Activated CD8-positive, alpha-beta memory T cell treated with anti-CD3 and anti-CD28 coated beads, Interleukin-2, amount 10 ng/mL, durations not matched to agents 7 days and 5 days (primary cell): ENCODE measurements around the gene ARID1B. TPM values are rescaled to one million over a fixed set of nuclear protein-coding genes. Genes with fewer than 3 reads are reported as not detected.
A peak's percentile ranks its signal among the peaks of the same experiment; 100 is the strongest.
"Not testable (repeated sequence)": the region's sequence is repeated elsewhere in the genome, so short reads cannot be mapped to it uniquely, and the experiment has no call there.

ENCODE experiments used
- ATAC-seq: fragments of 150-1000 bp; cut with Tn5 transposase; one replicate; pipeline ENCODE4 v1.10.0; 2021; ENCODE audit warnings: moderate library complexity
- CTCF ChIA-PET: fragments of 350-600 bp; sonication (Branson Sonifier 250); formaldehyde crosslinking; loops from one replicate; lab custom pipeline; 2021; ENCODE audit warnings: antibody characterized with exemption; lab: Charles Lee
- DNase-seq: peaks from one replicate; pipeline ENCODE4 v3.0.0-alpha.2; 2020
- H3K27ac Mint-ChIP-seq: one replicate; pipeline ENCODE4 v1.8.0; 2021; ENCODE audit warnings: mild to moderate bottlenecking, mixed read lengths
- H3K27me3 Mint-ChIP-seq: one replicate; pipeline ENCODE4 v1.8.0; 2021; ENCODE audit warnings: mixed read lengths
- H3K36me3 Mint-ChIP-seq: one replicate; pipeline ENCODE4 v1.8.0; 2021; ENCODE audit warnings: mild to moderate bottlenecking, mixed read lengths
- H3K4me1 Mint-ChIP-seq: one replicate; pipeline ENCODE4 v1.8.0; 2021; ENCODE audit warnings: mixed read lengths
- H3K4me3 Mint-ChIP-seq: one replicate; pipeline ENCODE4 v1.8.0; 2021; ENCODE audit warnings: mild to moderate bottlenecking, moderate library complexity, mixed read lengths
- H3K9me3 Mint-ChIP-seq: one replicate; pipeline ENCODE4 v1.8.0; 2022; ENCODE audit warnings: low read depth, mixed read lengths
- total RNA-seq, 2 experiments: library from RNA; stranded (reverse); gene quantifications; one replicate each; pipeline ENCODE4 v1.2.3, GENCODE V29; 2021

The ARID1B gene
- total RNA-seq, 2 experiments from 2014 or later, result 59.5 to 81.5 TPM

GRCh38 chr6:156933201-156934068 lies 156.3 kb downstream of the ARID1B start:
- H3K27ac Mint-ChIP-seq, result no peak overlapping the region
- H3K36me3 Mint-ChIP-seq, result peaks cover 11% of the 10 kb centered on the region
- H3K4me1 Mint-ChIP-seq, result peaks cover 20% of the 10 kb centered on the region
- no peaks in the 10 kb centered on the region for H3K27me3 Mint-ChIP-seq
- no peak overlapping the region for H3K4me3 Mint-ChIP-seq
- CTCF ChIA-PET, result interaction anchor here (0.7 kb wide), 1 partner anchor 10 kb away, joined by 3 read pairs; no protein-coding TSS in a partner anchor
- ATAC-seq, result no peak
- no peak for DNase-seq
- H3K9me3 Mint-ChIP-seq, result no peaks in the 10 kb centered on the region

GRCh38 chr6:156934069-156934460 lies 156.9 kb downstream of the ARID1B start:
- Mint-ChIP-seq H3K36me3 (peaks cover 11% of the 10 kb centered on the region), H3K27ac (no peak overlapping the region), H3K27me3 (no peaks in the 10 kb centered on the region), H3K4me1 (peaks cover 17% of the 10 kb centered on the region), H3K4me3 (no peak overlapping the region), H3K9me3 (no peaks in the 10 kb centered on the region)
- ATAC-seq (no peak), DNase-seq (no peak)
- CTCF ChIA-PET, result interaction anchor here (0.7 kb wide), 1 partner anchor 10 kb away, joined by 3 read pairs; no protein-coding TSS in a partner anchor

- H3K27me3 Mint-ChIP-seq, result no peaks in the 10 kb centered on the region
- CTCF ChIA-PET, result interaction anchor here (1.2 kb wide), 1 partner anchor 12 kb away, joined by 3 read pairs; no protein-coding TSS in a partner anchor
- peaks cover 7% of the 10 kb centered on the region for H3K36me3 Mint-ChIP-seq
- peaks cover 15% of the 10 kb centered on the region for H3K4me1 Mint-ChIP-seq
- H3K27ac Mint-ChIP-seq, result no peak overlapping the region
- DNase-seq (no peak), ATAC-seq (no peak)
- no peak overlapping the region for H3K4me3 Mint-ChIP-seq
- H3K9me3 Mint-ChIP-seq, result no peaks in the 10 kb centered on the region
Observed at GRCh38 chr6:156935000-156935399, 157.8 kb downstream of the ARID1B start.

- Mint-ChIP-seq H3K27ac (no peak overlapping the region), H3K4me1 (peaks cover 3% of the 10 kb centered on the region), H3K9me3 (no peaks in the 10 kb centered on the region), H3K4me3 (no peak overlapping the region), H3K36me3 (peaks cover 7% of the 10 kb centered on the region), H3K27me3 (no peaks in the 10 kb centered on the region)
- no peak for DNase-seq
- CTCF ChIA-PET, result no interaction called here
- no peak for ATAC-seq
Observed at GRCh38 chr6:156938143-156938542, 161.0 kb downstream of the ARID1B start.

GRCh38 chr6:156940221-156940620 lies 163.0 kb downstream of the ARID1B start:
- H3K4me3 Mint-ChIP-seq, result no peak overlapping the region
- H3K4me1 Mint-ChIP-seq, result peaks cover 7% of the 10 kb centered on the region
- CTCF ChIA-PET, result no interaction called here
- H3K27me3 Mint-ChIP-seq, result no peaks in the 10 kb centered on the region
- ATAC-seq (no peak), DNase-seq (no peak)
- H3K27ac Mint-ChIP-seq, result no peak overlapping the region
- H3K9me3 Mint-ChIP-seq, result no peaks in the 10 kb centered on the region
- H3K36me3 Mint-ChIP-seq, result peaks cover 6% of the 10 kb centered on the region

GRCh38 chr6:156942266-156942665 lies 165.1 kb downstream of the ARID1B start:
- H3K27me3 Mint-ChIP-seq, result no peaks in the 10 kb centered on the region
- no peaks in the 10 kb centered on the region for H3K9me3 Mint-ChIP-seq
- H3K4me3 Mint-ChIP-seq, result no peak overlapping the region
- H3K4me1 Mint-ChIP-seq, result peaks cover 7% of the 10 kb centered on the region
- DNase-seq (peak; percentile 64), ATAC-seq (peak; percentile 76)
- CTCF ChIA-PET, result interaction anchor here (1.0 to 2.7 kb wide), 6 partner anchors 10 to 245 kb away, joined by 3 to 9 read pairs (median 4); no protein-coding TSS in a partner anchor
- no peaks in the 10 kb centered on the region for H3K36me3 Mint-ChIP-seq
- no peak overlapping the region for H3K27ac Mint-ChIP-seq

GRCh38 chr6:156943166-156943565 lies 166.0 kb downstream of the ARID1B start:
- H3K36me3 Mint-ChIP-seq, result no peaks in the 10 kb centered on the region
- H3K27ac Mint-ChIP-seq, result no peak overlapping the region
- H3K4me1 Mint-ChIP-seq, result peaks cover 6% of the 10 kb centered on the region
- H3K9me3 Mint-ChIP-seq, result no peaks in the 10 kb centered on the region
- no peaks in the 10 kb centered on the region for H3K27me3 Mint-ChIP-seq
- H3K4me3 Mint-ChIP-seq, result no peak overlapping the region
- no peak for ATAC-seq
- CTCF ChIA-PET, result interaction anchor here (1.0 to 2.7 kb wide), 5 partner anchors 10 to 331 kb away, joined by 3 to 9 read pairs (median 5); no protein-coding TSS in a partner anchor
- DNase-seq, result no peak

- no peak overlapping the region for H3K4me3 Mint-ChIP-seq
- no peak for ATAC-seq
- no peaks in the 10 kb centered on the region for H3K9me3 Mint-ChIP-seq
- CTCF ChIA-PET, result interaction anchor here (1.0 to 1.3 kb wide), 2 partner anchors 22 to 330 kb away, joined by 3 read pairs; no protein-coding TSS in a partner anchor
- no peak overlapping the region for H3K27ac Mint-ChIP-seq
- no peaks in the 10 kb centered on the region for H3K27me3 Mint-ChIP-seq
- DNase-seq, result no peak
- peaks cover 6% of the 10 kb centered on the region for H3K4me1 Mint-ChIP-seq
- no peaks in the 10 kb centered on the region for H3K36me3 Mint-ChIP-seq
Observed at GRCh38 chr6:156943816-156944215, 166.6 kb downstream of the ARID1B start.

- Mint-ChIP-seq H3K27me3 (no peaks in the 10 kb centered on the region), H3K4me3 (no peak overlapping the region), H3K27ac (no peak overlapping the region), H3K4me1 (peaks cover 8% of the 10 kb centered on the region), H3K36me3 (no peaks in the 10 kb centered on the region), H3K9me3 (no peaks in the 10 kb centered on the region)
- ATAC-seq (no peak), DNase-seq (no peak)
- CTCF ChIA-PET, result no interaction called here
Observed at GRCh38 chr6:156944412-156944811, 167.2 kb downstream of the ARID1B start.

- ATAC-seq, CTCF ChIA-PET, H3K9me3 Mint-ChIP-seq, H3K36me3 Mint-ChIP-seq, H3K4me3 Mint-ChIP-seq, H3K27ac Mint-ChIP-seq, H3K27me3 Mint-ChIP-seq, H3K4me1 Mint-ChIP-seq, DNase-seq: not testable (repeated sequence)
Observed at GRCh38 chr6:156945789-156946172, 168.6 kb downstream of the ARID1B start.

GRCh38 chr6:156946370-156946936 lies 169.3 kb downstream of the ARID1B start:
- Mint-ChIP-seq H3K36me3 (no peaks in the 10 kb centered on the region), H3K27me3 (no peaks in the 10 kb centered on the region), H3K4me3 (no peak overlapping the region), H3K4me1 (peaks cover 8% of the 10 kb centered on the region), H3K27ac (no peak overlapping the region), H3K9me3 (no peaks in the 10 kb centered on the region)
- CTCF ChIA-PET, result no interaction called here
- ATAC-seq (no peak), DNase-seq (no peak)

GRCh38 chr6:156948277-156948676 lies 171.1 kb downstream of the ARID1B start:
- CTCF ChIA-PET, result no interaction called here
- Mint-ChIP-seq H3K4me3 (no peak overlapping the region), H3K4me1 (peaks cover 16% of the 10 kb centered on the region), H3K36me3 (no peaks in the 10 kb centered on the region), H3K27ac (no peak overlapping the region), H3K9me3 (no peaks in the 10 kb centered on the region), H3K27me3 (no peaks in the 10 kb centered on the region)
- ATAC-seq (no peak), DNase-seq (no peak)

GRCh38 chr6:156948807-156949206 lies 171.6 kb downstream of the ARID1B start:
- no peak overlapping the region for H3K27ac Mint-ChIP-seq
- H3K4me3 Mint-ChIP-seq, result no peak overlapping the region
- no peak for DNase-seq
- no peak for ATAC-seq
- no peaks in the 10 kb centered on the region for H3K27me3 Mint-ChIP-seq
- CTCF ChIA-PET, result no interaction called here
- peaks cover 18% of the 10 kb centered on the region for H3K4me1 Mint-ChIP-seq
- no peaks in the 10 kb centered on the region for H3K9me3 Mint-ChIP-seq
- no peaks in the 10 kb centered on the region for H3K36me3 Mint-ChIP-seq

GRCh38 chr6:156949376-156949775 lies 172.2 kb downstream of the ARID1B start:
- H3K9me3 Mint-ChIP-seq, result no peaks in the 10 kb centered on the region
- DNase-seq, result no peak
- H3K27me3 Mint-ChIP-seq, result no peaks in the 10 kb centered on the region
- ATAC-seq, result no peak
- no peak overlapping the region for H3K27ac Mint-ChIP-seq
- no peak overlapping the region for H3K4me3 Mint-ChIP-seq
- H3K4me1 Mint-ChIP-seq, result peaks cover 15% of the 10 kb centered on the region
- CTCF ChIA-PET, result no interaction called here
- H3K36me3 Mint-ChIP-seq, result no peaks in the 10 kb centered on the region
